GM18505 (cell line): ENCODE data around the gene CDH23.

Experiments used
- ATAC-seq: cut with Tn5 transposase; IDR thresholded peaks from one replicate; pipeline ENCODE4 v1.9.1; 2021; ENCODE audit not compliant: unreplicated experiment
- POLR2A ChIP-seq: IDR thresholded peaks from 4 replicates; pipeline ENCODE4 v1.6.1; 2011; ENCODE audit warnings: borderline replicate concordance; ENCODE audit not compliant: insufficient read depth, insufficient read length; ENCODE audit errors: extremely low read depth

CDH23 gene

DNA sequence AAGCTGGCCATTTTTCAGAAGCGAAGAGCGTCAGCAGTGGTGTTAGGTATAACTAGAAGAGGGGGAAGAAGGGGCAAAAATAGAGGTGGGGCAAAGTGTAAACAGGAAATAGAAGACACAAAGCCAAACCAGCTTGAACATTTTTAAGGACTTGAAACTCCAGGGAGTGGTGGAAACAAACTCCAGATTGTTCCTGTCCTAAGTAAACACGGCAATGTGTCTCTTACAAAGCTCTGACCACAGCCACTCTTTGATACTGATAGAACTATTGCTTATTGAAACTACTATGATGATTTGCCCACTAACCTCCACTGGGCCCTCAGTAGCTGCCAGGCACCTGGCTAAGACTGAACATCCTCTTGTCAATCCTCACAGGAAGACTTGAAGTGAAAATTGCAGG, 20.8 kb upstream of the CDH23 start:
- ATAC-seq, result no peak
- TF ChIP-seq POLR2A, result no peak

DNA sequence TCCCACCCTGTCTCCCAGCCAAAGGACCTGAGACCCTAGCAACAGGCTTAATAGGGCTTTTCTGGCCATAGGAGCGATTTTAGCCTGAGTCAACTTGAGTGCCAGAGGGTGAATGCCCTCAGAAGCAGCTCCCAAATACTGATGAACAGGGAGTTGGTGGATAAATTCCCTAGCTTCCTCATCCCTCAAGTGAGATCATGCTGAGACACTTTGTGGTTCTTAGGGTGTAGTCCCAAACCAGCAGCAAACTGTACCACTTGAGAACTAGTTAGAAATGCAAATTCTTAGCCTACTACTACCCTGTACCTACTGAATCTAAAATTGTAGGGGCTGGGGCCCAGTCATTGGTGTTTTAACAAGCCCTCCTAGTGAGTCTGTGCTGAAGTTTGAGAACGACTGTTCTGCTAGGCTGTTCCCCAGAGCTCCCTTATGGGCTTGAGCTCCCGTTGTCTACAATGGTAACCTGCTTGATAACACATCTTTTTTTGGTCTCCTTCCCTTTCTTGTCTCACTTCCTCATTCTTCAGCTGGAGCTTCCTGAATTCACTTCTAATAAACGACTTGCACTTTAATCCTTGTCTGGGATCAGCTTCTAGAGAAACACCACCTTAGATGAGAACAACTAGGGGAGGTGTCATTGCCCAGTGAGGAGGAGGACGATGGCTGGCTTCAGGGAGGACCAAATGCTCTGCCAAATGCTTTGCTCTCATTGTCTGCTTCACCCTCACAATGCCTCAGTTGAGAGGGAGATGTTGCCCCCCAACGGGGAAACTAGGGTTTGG, 18.2 kb upstream of the CDH23 start:
- TF ChIP-seq POLR2A, result no peak
- no peak for ATAC-seq

DNA sequence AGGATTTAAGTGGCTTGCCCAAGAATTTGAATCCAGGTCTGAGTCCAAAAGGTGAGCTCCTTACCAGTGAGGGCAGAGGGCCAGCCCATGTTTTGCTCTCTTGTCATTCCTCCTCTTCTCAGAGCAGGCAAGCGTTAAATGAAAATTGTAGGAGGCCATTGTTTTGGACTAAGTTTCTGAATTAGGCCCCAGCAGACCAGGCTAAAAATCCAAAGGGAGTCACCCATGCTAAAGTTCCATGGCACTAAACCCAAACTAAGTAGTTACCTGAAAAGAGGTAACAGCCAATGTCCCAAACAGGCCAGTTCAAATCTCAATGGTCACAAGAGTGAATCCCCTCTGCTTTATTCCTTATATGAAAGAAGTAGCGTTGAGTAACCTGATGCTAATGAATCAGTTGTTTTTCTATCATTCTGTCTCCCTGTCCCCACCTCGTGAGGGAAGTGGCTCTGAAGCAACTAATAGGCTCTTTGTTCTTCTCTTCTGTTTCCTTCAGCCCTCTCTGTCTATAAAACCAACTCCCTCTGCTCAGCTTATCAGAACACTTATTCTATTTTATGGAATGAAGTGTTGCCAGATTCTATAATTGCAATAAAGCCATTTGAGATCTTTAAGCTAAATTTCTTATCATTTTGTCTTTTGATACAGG, 17.5 kb upstream of the CDH23 start:
- no peak for TF ChIP-seq POLR2A
- ATAC-seq, result no peak

DNA sequence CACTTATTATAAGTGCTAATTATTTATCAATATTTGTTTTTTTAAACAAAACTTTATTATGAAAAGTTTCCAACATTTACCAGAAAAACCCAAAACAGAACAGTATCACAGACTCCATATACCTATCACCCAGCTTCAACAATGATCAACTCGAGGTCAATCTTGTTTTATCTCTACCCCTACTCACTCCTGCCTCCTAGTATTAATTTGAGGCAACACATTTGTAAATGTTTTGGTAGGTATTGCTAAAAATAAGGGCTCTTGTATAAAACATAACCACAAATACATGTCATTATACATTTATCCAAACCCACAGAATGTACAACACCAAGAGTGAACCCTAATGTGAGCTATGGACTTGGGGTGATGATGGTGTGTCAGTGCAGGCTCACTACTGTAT, 15.9 kb upstream of the CDH23 start:
- no peak for TF ChIP-seq POLR2A

DNA sequence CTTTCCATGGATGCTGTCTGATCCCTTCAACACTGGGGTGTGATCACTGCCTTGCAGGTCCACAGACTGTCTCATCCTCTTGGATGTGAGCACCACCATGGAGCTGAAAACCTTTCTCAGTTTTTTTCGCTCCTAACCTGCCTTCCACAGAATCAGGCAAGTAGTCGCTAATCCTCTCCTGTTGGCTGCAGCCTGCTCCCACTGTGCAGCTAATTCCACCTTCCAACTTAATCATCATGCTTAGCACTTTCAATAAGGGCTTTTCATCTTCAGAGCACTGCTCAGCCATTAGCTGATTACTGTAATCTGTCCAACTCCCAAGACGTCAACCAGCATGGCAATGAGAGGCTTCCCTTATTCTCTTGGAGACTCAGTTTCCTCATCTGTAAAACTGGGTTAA, 15.1 kb upstream of the CDH23 start:
- ATAC-seq, result no peak
- no peak for TF ChIP-seq POLR2A

More for the DNA sequence above, 15.9 kb upstream of the CDH23 start:
- ATAC-seq, result no peak

DNA sequence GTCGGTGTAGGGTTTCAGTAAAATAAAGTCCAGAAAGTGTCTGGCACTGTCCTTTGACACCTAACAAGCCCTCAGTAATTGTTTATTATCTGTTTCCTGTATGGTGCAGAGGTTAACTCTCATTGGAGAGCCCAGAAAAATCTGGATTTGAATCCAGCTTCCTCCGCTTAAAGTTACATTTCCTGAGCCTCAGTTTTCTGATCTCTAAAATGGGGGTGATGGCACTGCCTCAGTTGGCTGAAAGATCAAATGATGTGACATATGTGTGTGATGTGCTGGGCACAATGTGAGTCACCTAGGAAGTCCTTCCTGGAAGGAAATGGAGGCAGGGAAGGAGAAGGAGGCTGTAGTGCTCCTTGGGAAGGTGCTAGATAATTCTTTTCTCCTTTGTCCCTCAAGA, 14.7 kb upstream of the CDH23 start:
- ATAC-seq, result no peak
- TF ChIP-seq POLR2A, result no peak

DNA sequence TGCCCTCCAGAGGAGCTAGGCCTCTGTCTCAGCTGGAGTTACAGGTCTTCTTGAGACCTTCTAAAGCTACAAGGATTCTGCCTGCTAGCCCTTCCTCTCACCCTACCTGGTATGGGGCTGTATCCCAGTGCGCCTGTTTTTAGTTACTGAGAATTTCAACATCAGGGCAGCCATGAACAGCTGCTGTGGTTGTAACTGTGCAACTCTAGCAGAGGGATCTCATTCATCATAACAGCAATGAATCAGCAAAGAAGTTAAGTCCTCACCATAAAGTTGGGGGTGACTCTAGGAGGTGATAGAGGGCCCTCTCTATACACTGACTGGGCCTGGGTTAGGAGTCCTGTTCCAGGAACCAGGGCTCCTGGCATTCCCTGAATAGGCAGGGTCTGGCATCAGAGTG, 14.0 kb upstream of the CDH23 start:
- ATAC-seq, result no peak
- TF ChIP-seq POLR2A, result no peak

DNA sequence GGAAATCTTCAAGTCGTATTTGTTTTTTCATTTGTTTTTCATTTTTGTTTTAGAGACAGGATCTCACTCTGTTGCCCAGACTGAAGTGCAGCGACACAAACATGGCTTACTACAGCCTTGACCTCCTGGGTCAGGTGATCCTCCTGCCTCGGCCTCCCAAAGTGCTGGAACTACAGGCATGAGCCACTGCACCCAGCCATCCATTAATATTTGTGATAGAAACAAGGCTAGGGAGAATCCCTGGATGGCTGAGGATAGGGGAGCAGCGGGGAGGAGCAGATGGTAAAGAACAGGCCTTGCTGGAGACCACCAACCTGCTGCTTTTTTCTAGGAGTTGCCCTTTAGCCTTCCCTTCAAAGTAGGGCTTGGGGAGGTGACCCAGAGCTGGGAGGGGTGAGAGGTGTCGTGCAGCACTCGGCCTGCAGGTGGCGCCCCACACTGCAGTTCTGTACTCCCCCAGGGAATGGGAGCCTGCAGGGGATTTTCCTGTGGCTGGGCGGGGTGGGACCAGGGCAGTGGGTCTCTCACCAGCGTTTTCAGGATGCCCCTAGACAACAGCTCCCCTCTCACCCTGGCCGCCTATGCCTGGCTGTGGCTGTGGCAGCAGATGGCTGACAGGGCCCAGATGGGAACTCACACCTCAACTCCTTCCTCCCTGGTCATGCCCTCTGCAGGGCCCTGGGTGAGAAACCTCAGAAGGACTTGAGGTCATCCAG, 12.6 kb upstream of the CDH23 start:
- no peak for TF ChIP-seq POLR2A
- ATAC-seq, result no peak

DNA sequence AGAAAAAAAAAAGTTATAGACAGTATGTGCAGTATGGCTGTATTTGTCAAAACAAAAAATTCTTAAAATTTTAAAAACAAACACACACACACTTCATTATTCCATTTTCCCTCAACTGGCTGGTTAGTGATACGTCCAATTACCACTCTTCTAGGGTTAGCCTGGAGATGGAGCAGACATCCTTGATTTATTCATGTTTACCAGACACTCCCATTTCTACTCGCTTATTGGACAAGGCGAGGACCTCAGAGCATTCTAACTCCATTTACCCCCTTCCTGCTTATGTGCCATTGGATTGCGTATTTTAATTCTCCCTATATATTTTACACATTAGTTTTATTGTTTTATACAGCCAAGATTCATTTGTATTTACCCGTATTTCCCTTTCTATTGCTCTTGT, 8.5 kb upstream of the CDH23 start:
- TF ChIP-seq POLR2A, result no peak
- ATAC-seq, result no peak

DNA sequence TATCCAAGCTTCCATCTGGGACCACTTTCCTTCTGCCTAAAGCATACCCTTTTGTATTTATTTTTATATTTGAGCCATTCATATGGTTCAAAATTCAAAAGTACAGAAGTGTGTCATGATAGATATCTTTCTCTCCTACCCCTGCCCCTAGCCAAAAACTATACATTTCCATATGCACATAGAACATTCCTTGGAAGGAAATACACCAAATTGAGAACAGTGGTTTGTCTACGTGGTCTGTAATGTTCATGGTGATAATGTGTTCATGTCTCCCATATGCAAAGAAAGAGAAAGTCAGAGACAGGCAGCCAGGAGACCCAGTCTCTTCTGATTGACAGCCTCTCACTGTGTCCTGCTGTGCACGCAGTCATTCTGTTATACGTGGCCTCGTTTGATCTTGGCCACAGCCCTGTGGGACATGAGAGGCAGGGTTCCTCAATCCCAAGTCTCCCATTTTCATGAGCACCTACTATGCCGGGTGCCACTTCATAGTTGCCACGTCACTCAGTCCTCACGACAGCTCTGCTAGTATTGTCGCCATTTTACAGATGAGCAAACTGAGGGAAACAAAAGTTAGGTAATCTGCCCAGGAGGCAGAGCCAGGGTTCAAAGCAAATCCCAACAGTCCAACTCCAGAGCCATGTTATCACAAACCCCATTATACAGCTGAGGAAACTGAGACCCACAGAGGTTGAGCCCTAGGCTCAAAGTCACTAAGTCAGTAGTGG, 8.0 kb upstream of the CDH23 start:
- TF ChIP-seq POLR2A, result no peak
- no peak for ATAC-seq

DNA sequence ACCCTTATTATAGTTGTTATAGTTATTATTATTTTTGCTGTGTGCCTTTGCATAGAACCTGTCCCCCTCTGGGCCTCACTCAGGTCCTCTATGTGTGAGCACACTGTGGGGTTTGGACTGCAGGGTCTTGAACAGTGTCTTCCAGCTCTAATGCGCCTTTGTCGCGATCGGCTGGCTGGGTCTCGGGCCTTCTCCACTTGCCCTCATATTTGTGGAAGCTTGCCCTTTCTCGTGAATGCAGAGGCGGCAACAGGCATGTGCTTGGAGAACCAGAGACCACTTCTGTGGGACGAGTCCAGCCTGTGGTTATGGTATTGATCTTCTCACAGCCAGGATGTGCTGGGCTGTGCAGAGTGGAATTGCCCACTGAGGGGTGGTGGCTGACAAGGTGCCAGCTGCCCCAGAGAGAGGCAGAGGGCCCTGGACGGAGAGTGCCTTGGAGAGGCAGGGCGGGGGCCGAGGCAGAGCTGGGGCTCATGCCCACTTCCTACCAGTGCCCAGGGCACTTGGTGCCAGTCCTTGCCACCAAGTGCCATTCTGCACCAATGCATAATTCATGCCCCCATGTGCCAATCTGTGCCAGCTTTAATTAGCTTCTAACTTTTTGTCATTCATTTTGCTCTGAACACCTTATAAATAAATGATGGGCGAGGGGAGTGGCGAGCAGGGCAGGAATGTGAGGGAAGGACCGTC, 6.8 kb upstream of the CDH23 start:
- TF ChIP-seq POLR2A, result no peak
- no peak for ATAC-seq

DNA sequence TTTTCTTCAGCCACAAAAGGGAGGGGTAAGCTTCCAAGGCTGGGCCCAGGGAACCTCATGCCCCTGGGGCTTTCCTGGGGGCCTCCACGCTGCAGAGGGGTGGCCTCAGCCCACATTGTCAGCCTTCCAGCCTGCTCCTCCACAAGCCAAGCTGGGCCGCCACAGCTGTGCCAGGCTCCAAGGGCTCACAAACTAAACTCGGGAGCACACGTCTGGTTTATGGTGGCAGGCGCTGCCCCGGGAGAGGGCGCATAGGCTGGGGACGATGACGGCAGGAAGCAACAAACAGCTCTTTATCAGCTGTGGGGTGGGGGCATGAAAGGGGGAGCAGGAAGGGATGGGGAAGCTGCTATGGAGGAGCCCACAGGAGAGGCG, 6.3 kb upstream of the CDH23 start:
- ATAC-seq, result no peak
- TF ChIP-seq POLR2A, result no peak

DNA sequence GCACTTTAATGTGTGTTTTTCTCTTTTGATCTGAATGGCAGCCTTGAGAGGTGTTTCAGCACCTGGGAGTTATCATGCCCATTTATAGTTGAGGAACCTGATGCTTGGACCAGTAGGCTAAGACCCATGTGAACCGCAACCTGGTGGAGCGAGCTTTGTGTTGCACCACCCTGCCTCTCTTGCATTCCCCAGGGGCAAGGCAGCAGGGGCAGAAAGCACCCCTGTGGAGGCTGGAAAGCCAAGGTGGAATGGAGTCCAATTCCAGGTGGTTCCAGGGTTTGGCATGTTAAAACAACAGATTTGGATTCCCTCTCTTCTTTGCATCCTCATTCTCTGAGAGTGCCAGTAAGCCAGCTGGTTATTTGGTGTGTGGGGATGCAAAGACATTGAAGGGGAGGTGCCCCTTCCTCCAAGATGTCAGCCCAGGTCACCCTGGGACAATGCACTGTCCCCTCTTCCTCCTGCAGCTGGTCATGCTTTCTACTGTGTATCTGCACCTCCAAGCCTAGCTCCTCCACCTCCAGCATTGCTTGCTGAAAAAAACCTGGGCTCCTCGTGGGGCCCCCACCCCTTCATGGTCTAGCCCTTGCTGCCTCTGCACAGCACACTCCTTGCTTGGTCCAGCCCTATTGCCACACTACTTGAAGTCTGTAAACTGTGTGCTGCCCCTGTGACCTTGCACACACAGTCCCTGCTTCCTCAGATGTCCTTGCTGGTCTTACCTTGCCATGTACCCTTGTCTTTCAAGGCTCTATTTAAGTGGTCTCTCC, 5.6 kb upstream of the CDH23 start:
- ATAC-seq, result no peak
- TF ChIP-seq POLR2A, result no peak

DNA sequence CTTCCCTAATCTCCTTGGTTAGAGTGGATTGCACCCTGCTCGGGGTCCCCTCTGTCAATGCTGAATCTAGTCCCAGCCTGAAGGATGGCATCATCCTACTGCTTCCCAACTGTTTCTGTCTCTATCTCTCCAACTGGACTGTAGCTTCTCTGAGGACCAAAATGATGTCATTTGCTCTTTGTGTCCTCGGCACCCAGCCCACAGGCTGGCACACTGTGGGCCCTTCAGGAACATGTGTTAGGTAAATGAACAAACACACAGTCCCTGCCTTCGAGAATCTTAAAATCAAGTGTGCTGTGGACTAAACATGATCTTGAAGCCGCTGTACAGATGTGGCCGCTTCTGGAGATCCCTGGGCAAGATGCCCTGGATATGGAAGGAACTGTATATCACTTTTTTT, 5.0 kb upstream of the CDH23 start:
- ATAC-seq, result no peak
- TF ChIP-seq POLR2A, result no peak
